SK-N-SH (cell line): ENCODE data around the gene HM13. TPM values are rescaled to one million over a fixed set of nuclear protein-coding genes. Genes with fewer than 3 reads are reported as not detected.
A peak's percentile ranks its signal among the peaks of the same experiment; 100 is the strongest.

Experiments used
- CTCF ChIA-PET: fragments of 300-600, 350-600 bp; formaldehyde crosslinking; extraction: SDS; loops from one replicate; lab custom pipeline; 2021; lab: Yijun Ruan, JAX
- POLR2A ChIA-PET: fragments of 350-600 bp; sonication (Branson Sonifier 250); formaldehyde crosslinking; extraction: SDS; loops from one replicate; lab custom pipeline; 2020; ENCODE audit warnings: antibody characterized with exemption, inconsistent platforms; lab: Yijun Ruan, JAX
- DNase-seq: peaks from one replicate; pipeline ENCODE4 v3.0.0; 2012
- H2AFZ ChIP-seq: fragments of 200-600 bp; sonication (generic); 2 replicates; pipeline ENCODE4 v1.8.1; 2016; ENCODE audit warnings: antibody characterized with exemption, mild to moderate bottlenecking, low read depth
- H3F3A ChIP-seq: fragments of 200-600 bp; sonication (generic); replicated peaks from 2 replicates; pipeline ENCODE3; 2016; ENCODE audit warnings: antibody characterized with exemption, mild to moderate bottlenecking; ENCODE audit not compliant: insufficient read depth
- H3K27ac ChIP-seq, 2 experiments: fragments of 200-500 bp in 1 of 2; fragments of 200-600 bp in 1 of 2; sonication (Bioruptor generic) in 1 of 2; sonication (generic), shearing (Covaris generic) in 1 of 2; 2 replicates each; pipeline versions ENCODE4 v1.5.1 to v1.6.1; 2014 to 2016; ENCODE audit warnings: low read depth in 2 of 2, inconsistent platforms in 1 of 2, low read length in 1 of 2, mild to moderate bottlenecking in 1 of 2, mixed read lengths in 1 of 2
- H3K27me3 ChIP-seq: fragments of 200-600 bp; sonication (generic), shearing (Covaris generic); 2 replicates; pipeline ENCODE4 v1.6.1; 2016; ENCODE audit warnings: mixed run types; ENCODE audit not compliant: insufficient read depth
- H3K36me3 ChIP-seq, 2 experiments: fragments of 200-500 bp in 1 of 2; fragments of 200-600 bp in 1 of 2; sonication (Bioruptor generic) in 1 of 2; sonication (generic) in 1 of 2; replicated peaks in 1 of 2; 2 replicates each; pipeline versions ENCODE3 to v1.5.1; 2014 to 2016; ENCODE audit warnings: low read length in 1 of 2, mild to moderate bottlenecking in 1 of 2; ENCODE audit not compliant: insufficient read depth in 2 of 2, control insufficient read depth in 1 of 2
- H3K4me1 ChIP-seq, 2 experiments: fragments of 200-500 bp in 1 of 2; fragments of 200-600 bp in 1 of 2; sonication (Bioruptor generic) in 1 of 2; sonication (generic), shearing (Covaris generic) in 1 of 2; 2 replicates each; pipeline versions ENCODE4 v1.5.1 to v1.6.1; 2014 to 2016; ENCODE audit warnings: low read depth in 1 of 2, low read length in 1 of 2, mixed run types in 1 of 2; ENCODE audit not compliant: insufficient read depth in 2 of 2, control insufficient read depth in 1 of 2
- H3K4me2 ChIP-seq: fragments of 200-600 bp; sonication (generic), shearing (Covaris generic); 2 replicates; pipeline ENCODE4 v1.6.1; 2017; ENCODE audit warnings: mixed run types
- H3K4me3 ChIP-seq, 2 experiments: fragments of 200-500 bp in 1 of 2; fragments of 200-600 bp in 1 of 2; sonication (Bioruptor generic) in 1 of 2; sonication (generic), shearing (Covaris generic) in 1 of 2; 2 replicates each; pipeline versions ENCODE4 v1.5.1 to v1.8.1; 2014 to 2016; ENCODE audit warnings: low read depth in 2 of 2, inconsistent platforms in 1 of 2, low read length in 1 of 2, mild to moderate bottlenecking in 1 of 2, mixed read lengths in 1 of 2, moderate library complexity in 1 of 2
- H3K79me2 ChIP-seq: fragments of 200-600 bp; sonication (generic); 2 replicates; pipeline ENCODE4 v1.8.1; 2017; ENCODE audit warnings: mild to moderate bottlenecking; ENCODE audit not compliant: insufficient read depth
- H3K9ac ChIP-seq: fragments of 200-600 bp; sonication (generic); 2 replicates; pipeline ENCODE4 v1.6.1; 2017; ENCODE audit warnings: mixed run types
- H3K9me2 ChIP-seq: fragments of 200-600 bp; sonication (generic); 2 replicates; pipeline ENCODE4 v1.6.1; 2017; ENCODE audit warnings: mixed run types
- H3K9me3 ChIP-seq: fragments of 200-600 bp; sonication (generic); 2 replicates; pipeline ENCODE4 v1.6.1; 2017; ENCODE audit warnings: mixed run types, mild to moderate bottlenecking, moderate library complexity
- H4K20me1 ChIP-seq: fragments of 200-600 bp; sonication (generic); 2 replicates; pipeline ENCODE4 v1.6.1; 2017; ENCODE audit warnings: mild to moderate bottlenecking, mixed run types; ENCODE audit not compliant: insufficient read depth
- ELF1 ChIP-seq: IDR thresholded peaks from 2 replicates; pipeline ENCODE4 v1.4.0; 2012
- EP300 ChIP-seq, 2 experiments: IDR thresholded peaks; 2 replicates each; pipeline versions ENCODE4 v1.4.0 to v1.6.1; 2012; ENCODE audit warnings: borderline replicate concordance in 1 of 2, low read depth in 1 of 2, low read length in 1 of 2
- FOXM1 ChIP-seq: IDR thresholded peaks from 2 replicates; pipeline ENCODE4 v1.4.0; 2012; ENCODE audit warnings: low read depth, mild to moderate bottlenecking
- NFIC ChIP-seq: IDR thresholded peaks from 2 replicates; pipeline ENCODE4 v1.4.0; 2012; ENCODE audit warnings: borderline replicate concordance
- PBX3 ChIP-seq: IDR thresholded peaks from 2 replicates; pipeline ENCODE4; 2012
- RAD21 ChIP-seq: IDR thresholded peaks from 2 replicates; pipeline ENCODE4 v1.6.1; 2012; ENCODE audit warnings: mild to moderate bottlenecking, low read length
- RFX5 ChIP-seq: IDR thresholded peaks from 2 replicates; pipeline ENCODE4 v1.6.1; 2012; ENCODE audit warnings: mild to moderate bottlenecking, improper control_type of control experiment, low read length
- SIN3A ChIP-seq: IDR thresholded peaks from 2 replicates; pipeline ENCODE4 v1.6.1; 2012; ENCODE audit warnings: low read depth, mild to moderate bottlenecking, low read length, moderate library complexity, borderline replicate concordance
- TCF12 ChIP-seq: IDR thresholded peaks from 2 replicates; pipeline ENCODE4 v1.4.0; 2012
- WGBS: methylation state at CpG from one replicate; pipeline ENCODE4 v1.1.6; 2017; ENCODE audit warnings: low lambda C conversion rate; 5-methylcytosine and 5-hydroxymethylcytosine counted together
- polyA plus RNA-seq, 3 experiments: library from polyadenylated mRNA; depleted of rRNA; stranded (reverse); fragments of >200 nt; gene quantifications; 2 replicates each; pipeline ENCODE4 v1.2.3, GENCODE V29; 2012
- TF ChIP-seq, protein P1 (sequence below): fragments of 150-350 bp; IDR thresholded peaks from 2 replicates; pipeline ENCODE4 v1.6.1; 2017; ENCODE audit warnings: antibody characterized with exemption, low read length, low read depth, borderline replicate concordance

Gene HM13
- polyA plus RNA-seq, 1 of the 3 experiments (the other 2 are of a cell fraction) = 160 TPM

DNA sequence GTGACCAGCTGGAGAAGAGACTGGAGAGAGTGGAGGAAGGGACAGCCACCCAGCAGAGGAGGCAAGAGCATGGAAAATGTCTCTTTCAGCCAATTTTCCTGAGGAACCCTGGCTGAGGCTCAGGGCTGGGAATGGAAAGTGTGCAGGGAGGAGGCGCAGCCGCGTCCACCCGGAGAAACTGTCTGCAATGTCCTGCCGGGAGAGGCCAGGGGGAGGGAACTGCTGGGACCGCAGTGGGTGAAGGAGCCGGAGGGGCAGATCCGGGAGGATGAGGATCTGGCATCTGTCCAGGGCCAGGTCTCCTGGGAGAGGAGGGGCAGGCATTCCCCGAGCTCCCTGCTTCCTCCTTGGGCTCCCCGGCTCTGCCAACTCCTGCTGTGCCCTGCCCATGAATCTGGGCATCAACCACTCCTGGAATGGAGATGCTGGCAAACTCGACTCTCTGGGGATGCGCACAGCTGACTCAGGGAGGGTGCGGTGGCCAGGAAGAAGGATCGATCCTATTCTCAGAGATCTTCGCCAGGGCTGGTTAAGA, 17.4 kb upstream of the HM13 start:
- 11% methylated on average over 13 of the region's 15 CpGs for WGBS
- no peaks in the 10 kb centered on the region for H3K9me3 ChIP-seq
- H3K4me2 ChIP-seq = peak overlapping the region; percentile 68
- H3K4me3 ChIP-seq = peak overlapping the region; percentile 9 to 20; a peak in 1 of 4 replicates
- ChIA-PET CTCF (interaction anchor here (1.2 to 1.3 kb wide), 2 partner anchors 14 to 36 kb away, joined by 3 to 4 read pairs; no protein-coding TSS in a partner anchor), POLR2A (no interaction called here)
- H3K36me3 ChIP-seq = no peaks in the 10 kb centered on the region
- no peaks in the 10 kb centered on the region for H4K20me1 ChIP-seq
- no peaks in the 10 kb centered on the region for H3K9me2 ChIP-seq
- peak overlapping the region; percentile 70 for H2AFZ ChIP-seq
- TF ChIP-seq PBX3 (peak; percentile 42), EP300 (IDR thresholded peaks at IDR 0.05; ENCODE audit: borderline replicate concordance in 1 of 2, low read depth in 1 of 2, low read length in 1 of 2) (peak in 1 of 2 experiments; percentile 20; a peak in 1 of 4 replicates), NFIC (peak; percentile 81), SIN3A (no peak), ELF1 (0 out of 2 replicates have a peak, but pooled peaks have one; percentile 27)
- TF ChIP-seq, protein P1, sequence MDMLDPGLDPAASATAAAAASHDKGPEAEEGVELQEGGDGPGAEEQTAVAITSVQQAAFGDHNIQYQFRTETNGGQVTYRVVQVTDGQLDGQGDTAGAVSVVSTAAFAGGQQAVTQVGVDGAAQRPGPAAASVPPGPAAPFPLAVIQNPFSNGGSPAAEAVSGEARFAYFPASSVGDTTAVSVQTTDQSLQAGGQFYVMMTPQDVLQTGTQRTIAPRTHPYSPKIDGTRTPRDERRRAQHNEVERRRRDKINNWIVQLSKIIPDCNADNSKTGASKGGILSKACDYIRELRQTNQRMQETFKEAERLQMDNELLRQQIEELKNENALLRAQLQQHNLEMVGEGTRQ = no peak
- no peaks in the 10 kb centered on the region for H3K27me3 ChIP-seq
- H3K27ac ChIP-seq = peak overlapping the region in 1 of 2 experiments; percentile 65; a peak in 2 of 4 replicates
- DNase-seq = no peak
- H3K9ac ChIP-seq = peak overlapping the region; percentile 49; the same call in 1 of the 2 replicates
- H3K79me2 ChIP-seq = no peaks in the 10 kb centered on the region
- peaks cover 2 to 5% of the 10 kb centered on the region in 2 experiments; a peak in 2 of 4 replicates for H3K4me1 ChIP-seq
- H3F3A ChIP-seq = peaks cover 4% of the 10 kb centered on the region

DNA sequence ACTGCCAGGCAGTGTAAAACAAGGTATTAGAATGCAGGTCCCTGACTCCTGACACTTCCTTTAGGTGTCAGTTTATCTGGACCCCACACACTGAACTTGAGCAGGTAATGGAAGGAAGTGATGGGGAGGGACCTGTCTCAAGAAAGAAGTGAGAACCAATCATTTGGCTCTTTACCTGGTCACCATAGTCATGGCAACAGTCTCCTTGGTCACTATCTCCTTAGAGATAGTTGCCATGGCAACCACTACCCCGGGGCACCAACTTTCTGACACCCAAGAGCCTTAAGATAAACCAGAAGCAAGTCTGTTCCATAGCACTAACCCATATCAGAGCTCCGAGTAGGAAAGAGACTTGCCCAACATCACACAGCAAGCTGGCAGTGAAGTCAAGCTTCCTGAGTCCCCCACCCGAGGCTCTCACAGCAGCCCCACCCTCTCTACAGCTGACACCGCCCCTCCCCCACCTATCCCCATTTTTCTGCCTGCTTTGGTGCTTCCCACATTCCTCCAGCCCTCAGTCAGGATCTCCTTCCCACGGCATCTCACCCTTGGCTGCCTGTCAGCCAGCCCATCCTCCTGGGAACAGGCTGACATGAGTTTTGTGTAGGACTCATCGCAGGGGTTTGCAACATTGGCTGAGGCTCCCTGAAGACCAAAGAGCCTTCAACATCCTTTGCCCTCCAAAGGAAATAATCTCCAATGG, 16.3 kb upstream of the HM13 start:
- H3K9me3 ChIP-seq = no peaks in the 10 kb centered on the region
- no peaks in the 10 kb centered on the region for H4K20me1 ChIP-seq
- peaks cover 2 to 5% of the 10 kb centered on the region in 2 experiments; a peak in 2 of 4 replicates for H3K4me1 ChIP-seq
- H2AFZ ChIP-seq = no peak overlapping the region
- H3F3A ChIP-seq = peaks cover 8% of the 10 kb centered on the region
- no peaks in the 10 kb centered on the region for H3K79me2 ChIP-seq
- WGBS = 30% methylated on average over 6 of the region's 6 CpGs
- CTCF ChIA-PET = interaction anchor here (1.1 to 1.4 kb wide), 2 partner anchors 14 to 37 kb away, joined by 3 to 5 read pairs; no protein-coding TSS in a partner anchor
- no peak overlapping the region for H3K9ac ChIP-seq
- POLR2A ChIA-PET = no interaction called here
- no peaks in the 10 kb centered on the region for H3K36me3 ChIP-seq
- H3K9me2 ChIP-seq = no peaks in the 10 kb centered on the region
- H3K27ac ChIP-seq = peak overlapping the region in 1 of 2 experiments; percentile 65; a peak in 2 of 4 replicates
- no peak for DNase-seq
- no peaks in the 10 kb centered on the region for H3K27me3 ChIP-seq
- H3K4me2 ChIP-seq = 0 out of 2 replicates have a peak overlapping the region, but pooled peaks have one; percentile 68
- H3K4me3 ChIP-seq = no peak overlapping the region
- no peak for TF ChIP-seq TCF12
- 0 out of 2 replicates have a peak, but pooled peaks have one; percentile 33 for TF ChIP-seq RFX5
- TF ChIP-seq FOXM1 = no peak
- TF ChIP-seq RAD21 = no peak
- no peak for TF ChIP-seq SIN3A
